Tibial artery (tissue), 4 donors: Measurements from ENCODE around the gene EEPD1.

ENCODE experiments used
- DNase-seq, 2 donors: peaks; one replicate each; pipeline ENCODE4 v3.0.0-alpha.2; 2019
- H3K27ac ChIP-seq, 2 donors: fragments of 200-600 bp; sonication (generic) in 1 of 2; 1 replicate in 1 of 2; 2 replicates in 1 of 2; pipeline ENCODE4 v1.5.1; 2018 to 2019; ENCODE audit warnings: mild to moderate bottlenecking in 1 of 2
- H3K27me3 ChIP-seq, 2 donors: fragments of 200-600 bp; sonication (generic) in 1 of 2; one replicate each; pipeline versions ENCODE4 v1.5.1 to v1.6.0; 2016 to 2019
- H3K36me3 ChIP-seq, 3 donors: fragments of 200-600 bp; sonication (generic) in 2 of 3; one replicate each; pipeline ENCODE4 v1.5.1; 2016 to 2019; ENCODE audit warnings: mild to moderate bottlenecking in 2 of 3
- H3K4me1 ChIP-seq, 4 donors: fragments of 200-600 bp; sonication (generic) in 2 of 4; 1 replicate in 3 of 4; 2 replicates in 1 of 4; pipeline ENCODE4 v1.5.1; 2016 to 2019
- H3K4me3 ChIP-seq, 2 donors: fragments of 200-600 bp; sonication (generic) in 1 of 2; 1 replicate in 1 of 2; 2 replicates in 1 of 2; pipeline ENCODE4 v1.5.1; 2018 to 2019; ENCODE audit warnings: mild to moderate bottlenecking in 2 of 2
- H3K9me3 ChIP-seq, 3 donors: fragments of 200-600 bp; sonication (generic) in 1 of 3; one replicate each; pipeline ENCODE4 v1.5.1; 2016 to 2019
- CTCF ChIP-seq, 2 experiments: fragments of 200-600 bp in 1 of 2; fragments of 450-650 bp in 1 of 2; IDR thresholded peaks; one replicate each; pipeline ENCODE4 v1.5.1; 2017 to 2019; ENCODE audit warnings: antibody characterized with exemption in 2 of 2, mild to moderate bottlenecking in 1 of 2, moderate library complexity in 1 of 2
- intact Hi-C: fragments of 100-400 bp; cut with DNase I; formaldehyde crosslinking; loops from one replicate; pipeline ENCODE4 v1.15.0; 2023; ENCODE audit warnings: low total_unique reads

The EEPD1 gene

GRCh38 chr7:36312064-36312914 lies 159.2 kb downstream of the EEPD1 start:
- Histone ChIP-seq H3K4me3 (no peak overlapping the region), H3K27me3 (no peaks in the 10 kb centered on the region), H3K27ac (no peak overlapping the region), H3K36me3 (no peaks in the 10 kb centered on the region), H3K4me1 (no peaks in the 10 kb centered on the region), H3K9me3 (no peaks in the 10 kb centered on the region)
- no peak for TF ChIP-seq CTCF (IDR thresholded peaks at IDR 0.05)
- intact Hi-C loops = loop anchor here (10.0 kb wide), 1 partner anchor 397 kb away; no protein-coding TSS in a partner anchor
- no peak for DNase-seq

- H3K4me1 ChIP-seq = no peaks in the 10 kb centered on the region
- no peak for TF ChIP-seq CTCF (IDR thresholded peaks at IDR 0.05)
- H3K27me3 ChIP-seq = no peaks in the 10 kb centered on the region
- no peak for DNase-seq
- no peaks in the 10 kb centered on the region for H3K36me3 ChIP-seq
- no peaks in the 10 kb centered on the region for H3K9me3 ChIP-seq
- no peak overlapping the region for H3K4me3 ChIP-seq
- intact Hi-C loops = loop anchor here (10.0 kb wide), 1 partner anchor 398 kb away; no protein-coding TSS in a partner anchor
- no peak overlapping the region for H3K27ac ChIP-seq
Measured at GRCh38 chr7:36312915-36313334, 159.9 kb downstream of the EEPD1 start.

- no peaks in the 10 kb centered on the region for H3K4me1 ChIP-seq
- no peaks in the 10 kb centered on the region for H3K36me3 ChIP-seq
- no peaks in the 10 kb centered on the region for H3K27me3 ChIP-seq
- no peak for DNase-seq
- no peaks in the 10 kb centered on the region for H3K9me3 ChIP-seq
- TF ChIP-seq CTCF (IDR thresholded peaks at IDR 0.05) = no peak
- intact Hi-C loops = loop anchor here (10.0 kb wide), 1 partner anchor 399 kb away; no protein-coding TSS in a partner anchor
- no peak overlapping the region for H3K4me3 ChIP-seq
- H3K27ac ChIP-seq = no peak overlapping the region
Measured at GRCh38 chr7:36313607-36314006, 160.6 kb downstream of the EEPD1 start.

- intact Hi-C loops = loop anchor here (10.0 kb wide), 1 partner anchor 400 kb away; no protein-coding TSS in a partner anchor
- DNase-seq = no peak
- H3K27me3 ChIP-seq = no peaks in the 10 kb centered on the region
- H3K4me1 ChIP-seq = no peaks in the 10 kb centered on the region
- H3K27ac ChIP-seq = no peak overlapping the region
- no peaks in the 10 kb centered on the region for H3K36me3 ChIP-seq
- no peak for TF ChIP-seq CTCF (IDR thresholded peaks at IDR 0.05)
- no peaks in the 10 kb centered on the region for H3K9me3 ChIP-seq
- H3K4me3 ChIP-seq = no peak overlapping the region
Measured at GRCh38 chr7:36314491-36314890, 161.4 kb downstream of the EEPD1 start.

GRCh38 chr7:36315309-36315944 lies 162.4 kb downstream of the EEPD1 start:
- Histone ChIP-seq H3K36me3 (no peaks in the 10 kb centered on the region), H3K4me3 (no peak overlapping the region), H3K9me3 (no peaks in the 10 kb centered on the region), H3K27me3 (no peaks in the 10 kb centered on the region), H3K4me1 (no peaks in the 10 kb centered on the region), H3K27ac (no peak overlapping the region)
- intact Hi-C loops = loop anchor here (10.0 kb wide), 1 partner anchor 401 kb away; no protein-coding TSS in a partner anchor
- TF ChIP-seq CTCF (IDR thresholded peaks at IDR 0.05) = no peak
- DNase-seq = no peak
